K562 (cell line): ENCODE results near the gene ASIC3. TPM values are rescaled to one million over a fixed set of nuclear protein-coding genes. Genes with fewer than 3 reads are reported as not detected.

Experiments
- CREB1 ChIP-seq, 2 experiments: sonication (generic) in 1 of 2; formaldehyde crosslinking in 1 of 2; IDR thresholded peaks; 2 replicates each; pipeline versions ENCODE4 v1.6.1 to v1.8.0; 2012 to 2022; ENCODE audit warnings: inconsistent platforms in 1 of 2, mild to moderate bottlenecking in 1 of 2, missing genetic modification reagents in 1 of 2, moderate library complexity in 1 of 2
- MYBL2 ChIP-seq, 2 experiments: fragments of 450-650 bp in 1 of 2; sonication (generic) in 1 of 2; formaldehyde crosslinking in 1 of 2; IDR thresholded peaks; 2 replicates each; pipeline versions ENCODE4 v1.6.1 to v1.8.1; 2017 to 2022; ENCODE audit warnings: borderline replicate concordance in 1 of 2, inconsistent platforms in 1 of 2, low read depth in 1 of 2, mild to moderate bottlenecking in 1 of 2, missing genetic modification reagents in 1 of 2, moderate library complexity in 1 of 2
- SNIP1 ChIP-seq: fragments of 450-650 bp; IDR thresholded peaks from 2 replicates; pipeline ENCODE4 v1.7.1; 2017; ENCODE audit warnings: low read depth, mild to moderate bottlenecking
- polyA plus RNA-seq, 8 experiments: library from polyadenylated mRNA; depleted of rRNA in 4 of 8; stranded (reverse) in 5 of 8; unstranded in 3 of 8; fragments of >200 nt; fragmentation: Nextera tagmentation in 2 of 8; fragmentation: Illumina TruSeq in 1 of 8; extraction: Ambion mirVana in 2 of 8; extraction: Trizol in 1 of 8; gene quantifications; 2 replicates each; pipeline versions ENCODE4 v1.2.1 to v1.2.3, GENCODE V29; 2011 to 2014; ENCODE audit warnings: inconsistent platforms in 1 of 8, missing spikeins in 1 of 8
- total RNA-seq, 7 experiments: library from RNA; depleted of rRNA in 6 of 7; stranded (reverse); fragments of >200 nt in 6 of 7; fragmentation: Illumina TruSeq in 2 of 7; extraction: Trizol in 2 of 7; gene quantifications; 2 replicates each; pipeline versions ENCODE4 v1.2.1 to v1.2.3, GENCODE V29; 2011 to 2021; ENCODE audit warnings: low replicate concordance in 1 of 7
- TF ChIP-seq, protein P1 (sequence below): fragments of 450-650 bp; IDR thresholded peaks from 2 replicates; pipeline ENCODE4 v1.6.1; 2016; ENCODE audit warnings: mild to moderate bottlenecking, moderate library complexity
- TF ChIP-seq, protein P2 (sequence below), 2 experiments: fragments of 450-650 bp in 1 of 2; sonication (generic) in 1 of 2; formaldehyde crosslinking in 1 of 2; IDR thresholded peaks; 2 replicates each; pipeline versions ENCODE4 v1.7.1 to v1.9.0; 2016 to 2022; ENCODE audit warnings: inconsistent platforms in 1 of 2, mild to moderate bottlenecking in 1 of 2, missing genetic modification reagents in 1 of 2

ASIC3 gene
- total and polyA plus RNA-seq, 9 of the 15 experiments (the other 6 are each of a cell fraction or from before 2014, with no cell fraction given): 0.11 to 5.0 (median 0.87) TPM

DNA sequence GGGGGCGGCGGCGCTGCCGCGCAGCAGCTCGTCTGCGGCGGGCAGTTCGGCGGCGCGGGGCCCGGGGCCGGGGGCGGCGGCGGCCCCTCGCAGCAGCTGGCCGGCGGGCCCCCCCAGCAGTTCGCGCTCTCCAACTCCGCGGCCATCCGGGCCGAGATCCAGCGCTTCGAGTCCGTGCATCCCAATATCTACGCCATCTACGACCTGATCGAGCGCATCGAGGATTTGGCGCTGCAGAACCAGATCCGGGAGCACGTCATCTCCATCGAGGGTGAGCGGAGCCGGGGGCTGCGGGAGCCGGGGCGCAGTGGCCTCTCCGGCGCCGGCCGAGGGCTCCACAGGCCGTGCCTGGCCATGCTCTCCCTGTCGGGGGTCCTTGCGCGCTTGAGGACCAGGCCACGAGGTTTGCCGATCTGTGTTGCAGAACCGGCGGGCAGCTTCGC is 38.5 kb downstream of the ASIC3 start (continued):
- no peak for TF ChIP-seq SNIP1
- TF ChIP-seq, protein P1, sequence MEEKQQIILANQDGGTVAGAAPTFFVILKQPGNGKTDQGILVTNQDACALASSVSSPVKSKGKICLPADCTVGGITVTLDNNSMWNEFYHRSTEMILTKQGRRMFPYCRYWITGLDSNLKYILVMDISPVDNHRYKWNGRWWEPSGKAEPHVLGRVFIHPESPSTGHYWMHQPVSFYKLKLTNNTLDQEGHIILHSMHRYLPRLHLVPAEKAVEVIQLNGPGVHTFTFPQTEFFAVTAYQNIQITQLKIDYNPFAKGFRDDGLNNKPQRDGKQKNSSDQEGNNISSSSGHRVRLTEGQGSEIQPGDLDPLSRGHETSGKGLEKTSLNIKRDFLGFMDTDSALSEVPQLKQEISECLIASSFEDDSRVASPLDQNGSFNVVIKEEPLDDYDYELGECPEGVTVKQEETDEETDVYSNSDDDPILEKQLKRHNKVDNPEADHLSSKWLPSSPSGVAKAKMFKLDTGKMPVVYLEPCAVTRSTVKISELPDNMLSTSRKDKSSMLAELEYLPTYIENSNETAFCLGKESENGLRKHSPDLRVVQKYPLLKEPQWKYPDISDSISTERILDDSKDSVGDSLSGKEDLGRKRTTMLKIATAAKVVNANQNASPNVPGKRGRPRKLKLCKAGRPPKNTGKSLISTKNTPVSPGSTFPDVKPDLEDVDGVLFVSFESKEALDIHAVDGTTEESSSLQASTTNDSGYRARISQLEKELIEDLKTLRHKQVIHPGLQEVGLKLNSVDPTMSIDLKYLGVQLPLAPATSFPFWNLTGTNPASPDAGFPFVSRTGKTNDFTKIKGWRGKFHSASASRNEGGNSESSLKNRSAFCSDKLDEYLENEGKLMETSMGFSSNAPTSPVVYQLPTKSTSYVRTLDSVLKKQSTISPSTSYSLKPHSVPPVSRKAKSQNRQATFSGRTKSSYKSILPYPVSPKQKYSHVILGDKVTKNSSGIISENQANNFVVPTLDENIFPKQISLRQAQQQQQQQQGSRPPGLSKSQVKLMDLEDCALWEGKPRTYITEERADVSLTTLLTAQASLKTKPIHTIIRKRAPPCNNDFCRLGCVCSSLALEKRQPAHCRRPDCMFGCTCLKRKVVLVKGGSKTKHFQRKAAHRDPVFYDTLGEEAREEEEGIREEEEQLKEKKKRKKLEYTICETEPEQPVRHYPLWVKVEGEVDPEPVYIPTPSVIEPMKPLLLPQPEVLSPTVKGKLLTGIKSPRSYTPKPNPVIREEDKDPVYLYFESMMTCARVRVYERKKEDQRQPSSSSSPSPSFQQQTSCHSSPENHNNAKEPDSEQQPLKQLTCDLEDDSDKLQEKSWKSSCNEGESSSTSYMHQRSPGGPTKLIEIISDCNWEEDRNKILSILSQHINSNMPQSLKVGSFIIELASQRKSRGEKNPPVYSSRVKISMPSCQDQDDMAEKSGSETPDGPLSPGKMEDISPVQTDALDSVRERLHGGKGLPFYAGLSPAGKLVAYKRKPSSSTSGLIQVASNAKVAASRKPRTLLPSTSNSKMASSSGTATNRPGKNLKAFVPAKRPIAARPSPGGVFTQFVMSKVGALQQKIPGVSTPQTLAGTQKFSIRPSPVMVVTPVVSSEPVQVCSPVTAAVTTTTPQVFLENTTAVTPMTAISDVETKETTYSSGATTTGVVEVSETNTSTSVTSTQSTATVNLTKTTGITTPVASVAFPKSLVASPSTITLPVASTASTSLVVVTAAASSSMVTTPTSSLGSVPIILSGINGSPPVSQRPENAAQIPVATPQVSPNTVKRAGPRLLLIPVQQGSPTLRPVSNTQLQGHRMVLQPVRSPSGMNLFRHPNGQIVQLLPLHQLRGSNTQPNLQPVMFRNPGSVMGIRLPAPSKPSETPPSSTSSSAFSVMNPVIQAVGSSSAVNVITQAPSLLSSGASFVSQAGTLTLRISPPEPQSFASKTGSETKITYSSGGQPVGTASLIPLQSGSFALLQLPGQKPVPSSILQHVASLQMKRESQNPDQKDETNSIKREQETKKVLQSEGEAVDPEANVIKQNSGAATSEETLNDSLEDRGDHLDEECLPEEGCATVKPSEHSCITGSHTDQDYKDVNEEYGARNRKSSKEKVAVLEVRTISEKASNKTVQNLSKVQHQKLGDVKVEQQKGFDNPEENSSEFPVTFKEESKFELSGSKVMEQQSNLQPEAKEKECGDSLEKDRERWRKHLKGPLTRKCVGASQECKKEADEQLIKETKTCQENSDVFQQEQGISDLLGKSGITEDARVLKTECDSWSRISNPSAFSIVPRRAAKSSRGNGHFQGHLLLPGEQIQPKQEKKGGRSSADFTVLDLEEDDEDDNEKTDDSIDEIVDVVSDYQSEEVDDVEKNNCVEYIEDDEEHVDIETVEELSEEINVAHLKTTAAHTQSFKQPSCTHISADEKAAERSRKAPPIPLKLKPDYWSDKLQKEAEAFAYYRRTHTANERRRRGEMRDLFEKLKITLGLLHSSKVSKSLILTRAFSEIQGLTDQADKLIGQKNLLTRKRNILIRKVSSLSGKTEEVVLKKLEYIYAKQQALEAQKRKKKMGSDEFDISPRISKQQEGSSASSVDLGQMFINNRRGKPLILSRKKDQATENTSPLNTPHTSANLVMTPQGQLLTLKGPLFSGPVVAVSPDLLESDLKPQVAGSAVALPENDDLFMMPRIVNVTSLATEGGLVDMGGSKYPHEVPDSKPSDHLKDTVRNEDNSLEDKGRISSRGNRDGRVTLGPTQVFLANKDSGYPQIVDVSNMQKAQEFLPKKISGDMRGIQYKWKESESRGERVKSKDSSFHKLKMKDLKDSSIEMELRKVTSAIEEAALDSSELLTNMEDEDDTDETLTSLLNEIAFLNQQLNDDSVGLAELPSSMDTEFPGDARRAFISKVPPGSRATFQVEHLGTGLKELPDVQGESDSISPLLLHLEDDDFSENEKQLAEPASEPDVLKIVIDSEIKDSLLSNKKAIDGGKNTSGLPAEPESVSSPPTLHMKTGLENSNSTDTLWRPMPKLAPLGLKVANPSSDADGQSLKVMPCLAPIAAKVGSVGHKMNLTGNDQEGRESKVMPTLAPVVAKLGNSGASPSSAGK: no peak
- TF ChIP-seq, protein P2, sequence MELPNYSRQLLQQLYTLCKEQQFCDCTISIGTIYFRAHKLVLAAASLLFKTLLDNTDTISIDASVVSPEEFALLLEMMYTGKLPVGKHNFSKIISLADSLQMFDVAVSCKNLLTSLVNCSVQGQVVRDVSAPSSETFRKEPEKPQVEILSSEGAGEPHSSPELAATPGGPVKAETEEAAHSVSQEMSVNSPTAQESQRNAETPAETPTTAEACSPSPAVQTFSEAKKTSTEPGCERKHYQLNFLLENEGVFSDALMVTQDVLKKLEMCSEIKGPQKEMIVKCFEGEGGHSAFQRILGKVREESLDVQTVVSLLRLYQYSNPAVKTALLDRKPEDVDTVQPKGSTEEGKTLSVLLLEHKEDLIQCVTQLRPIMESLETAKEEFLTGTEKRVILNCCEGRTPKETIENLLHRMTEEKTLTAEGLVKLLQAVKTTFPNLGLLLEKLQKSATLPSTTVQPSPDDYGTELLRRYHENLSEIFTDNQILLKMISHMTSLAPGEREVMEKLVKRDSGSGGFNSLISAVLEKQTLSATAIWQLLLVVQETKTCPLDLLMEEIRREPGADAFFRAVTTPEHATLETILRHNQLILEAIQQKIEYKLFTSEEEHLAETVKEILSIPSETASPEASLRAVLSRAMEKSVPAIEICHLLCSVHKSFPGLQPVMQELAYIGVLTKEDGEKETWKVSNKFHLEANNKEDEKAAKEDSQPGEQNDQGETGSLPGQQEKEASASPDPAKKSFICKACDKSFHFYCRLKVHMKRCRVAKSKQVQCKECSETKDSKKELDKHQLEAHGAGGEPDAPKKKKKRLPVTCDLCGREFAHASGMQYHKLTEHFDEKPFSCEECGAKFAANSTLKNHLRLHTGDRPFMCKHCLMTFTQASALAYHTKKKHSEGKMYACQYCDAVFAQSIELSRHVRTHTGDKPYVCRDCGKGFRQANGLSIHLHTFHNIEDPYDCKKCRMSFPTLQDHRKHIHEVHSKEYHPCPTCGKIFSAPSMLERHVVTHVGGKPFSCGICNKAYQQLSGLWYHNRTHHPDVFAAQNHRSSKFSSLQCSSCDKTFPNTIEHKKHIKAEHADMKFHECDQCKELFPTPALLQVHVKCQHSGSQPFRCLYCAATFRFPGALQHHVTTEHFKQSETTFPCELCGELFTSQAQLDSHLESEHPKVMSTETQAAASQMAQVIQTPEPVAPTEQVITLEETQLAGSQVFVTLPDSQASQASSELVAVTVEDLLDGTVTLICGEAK (IDR thresholded peaks at IDR 0.05): peak; percentile 65
- TF ChIP-seq, protein P2 (CRISPR knock-in tag; IDR thresholded peaks at IDR 0.05): no peak
- no peak for TF ChIP-seq MYBL2 (IDR thresholded peaks at IDR 0.05; ENCODE audit: low read depth)
- no peak for TF ChIP-seq MYBL2 (CRISPR knock-in tag; IDR thresholded peaks at IDR 0.05; ENCODE audit: borderline replicate concordance)
- no peak; the same call in 1 of the 2 replicates for TF ChIP-seq CREB1 (IDR thresholded peaks at IDR 0.05)
- TF ChIP-seq CREB1 (CRISPR knock-in tag; IDR thresholded peaks at IDR 0.05): 0 out of 2 replicates have a peak, but pooled peaks have one; percentile 10
